Ramos (cell line): ENCODE data around the gene GPD2.

ENCODE experiments used
- in situ Hi-C: fragments of 300-500 bp; cut with MboI; formaldehyde crosslinking; loops from one replicate; pipeline ENCODE4 v1.14.3; 2022; ENCODE audit warnings: low sequenced_read_pairs; ENCODE audit not compliant: unreplicated experiment

Gene GPD2

DNA sequence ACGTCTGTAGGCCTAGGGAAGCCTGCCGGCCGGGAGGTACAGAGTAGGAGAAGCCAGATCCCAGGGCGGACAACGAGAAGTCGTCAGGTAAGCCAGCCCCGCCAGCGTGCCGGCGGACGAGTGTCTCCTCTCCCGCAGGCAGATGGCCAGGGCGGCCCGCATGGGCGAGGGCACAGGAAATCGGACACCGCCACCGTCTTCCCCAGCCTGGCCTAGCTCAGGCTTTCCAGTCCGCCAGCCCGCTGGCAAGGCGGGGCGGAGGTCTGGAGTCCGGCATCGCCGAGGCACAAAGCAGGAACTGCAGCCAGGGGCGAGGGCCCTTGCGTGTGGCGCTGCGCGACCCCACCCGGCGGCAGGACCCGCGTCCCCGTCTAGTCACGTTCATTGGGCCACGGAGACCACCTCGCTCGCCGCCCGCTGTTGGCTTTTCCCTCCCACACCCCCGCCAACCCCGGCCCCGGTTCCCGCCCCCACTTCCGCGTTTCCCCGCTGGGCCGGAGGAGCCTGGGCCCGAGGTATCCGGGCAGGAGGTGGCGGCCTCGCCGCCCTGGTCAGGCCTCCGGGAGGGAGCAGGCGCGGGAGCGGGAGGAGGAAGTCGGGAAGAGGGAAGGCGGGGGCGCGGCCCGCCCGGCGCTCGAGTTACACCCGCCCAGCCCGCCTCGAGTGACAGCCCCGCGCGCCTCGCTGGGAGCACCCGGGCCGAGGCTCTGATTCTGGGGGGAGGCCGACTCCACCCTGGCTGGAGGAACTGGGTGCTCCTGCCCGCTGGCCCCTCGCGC is at the start of gene GPD2:
TSS of gene GPD2 (plus strand) at position 662 of the 779 bp plus-strand sequence. CDS start 39,727 bp downstream, outside the sequence.
- in situ Hi-C loops = no loop called here

DNA sequence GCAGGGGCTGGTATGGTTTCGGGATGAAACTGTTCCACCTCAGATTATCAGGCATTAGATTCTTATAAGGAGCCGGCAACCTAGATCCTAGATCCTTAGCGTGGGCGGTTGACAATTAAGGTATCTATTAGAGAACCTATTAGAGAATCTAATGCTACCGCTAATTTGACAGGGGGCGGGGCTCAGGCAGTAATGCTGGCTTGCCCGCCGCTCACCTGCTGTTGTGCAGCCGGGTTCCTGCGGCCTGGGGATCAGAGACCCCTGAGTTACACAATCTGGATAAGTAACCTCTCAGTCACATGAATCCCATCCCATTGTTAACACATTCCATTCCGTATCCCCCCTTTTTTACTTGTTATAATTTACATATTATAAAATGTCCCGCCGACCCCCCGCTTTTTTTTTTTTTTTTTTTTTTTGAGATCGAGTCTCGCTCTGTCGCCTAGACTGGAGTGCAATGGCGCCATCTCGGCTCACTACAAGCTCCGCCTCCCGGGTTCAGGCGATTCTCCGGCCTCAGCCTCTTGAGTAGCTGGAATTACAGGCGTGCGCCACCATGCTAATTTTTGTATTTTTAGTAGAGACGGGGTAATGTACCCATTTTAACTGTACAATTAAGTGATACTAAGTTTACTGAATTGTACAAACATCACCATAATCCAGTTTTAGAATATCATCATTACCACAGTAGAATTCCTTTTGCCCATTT is 42.0 kb upstream of the GPD2 start:
- in situ Hi-C loops = no loop called here

DNA sequence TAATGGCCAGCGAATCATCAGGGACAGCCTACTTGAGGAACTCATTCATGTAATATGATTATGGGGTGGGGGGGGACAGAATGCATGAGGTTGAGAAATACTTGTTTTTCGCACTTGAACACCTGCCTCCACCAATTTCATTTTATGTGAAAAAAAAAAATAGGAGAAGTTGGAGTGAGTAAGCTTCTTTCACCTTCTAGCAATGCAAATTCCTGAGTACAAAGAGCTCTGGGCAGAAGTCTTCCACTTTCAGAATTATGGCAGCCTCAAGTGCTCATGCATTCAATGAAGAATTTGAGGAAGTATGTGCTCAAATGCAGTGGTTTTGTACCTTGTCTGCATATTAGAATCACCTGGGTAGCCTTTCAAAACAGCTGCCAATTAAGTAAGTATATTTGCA is 40.1 kb upstream of the GPD2 start:
- in situ Hi-C loops = no loop called here

DNA sequence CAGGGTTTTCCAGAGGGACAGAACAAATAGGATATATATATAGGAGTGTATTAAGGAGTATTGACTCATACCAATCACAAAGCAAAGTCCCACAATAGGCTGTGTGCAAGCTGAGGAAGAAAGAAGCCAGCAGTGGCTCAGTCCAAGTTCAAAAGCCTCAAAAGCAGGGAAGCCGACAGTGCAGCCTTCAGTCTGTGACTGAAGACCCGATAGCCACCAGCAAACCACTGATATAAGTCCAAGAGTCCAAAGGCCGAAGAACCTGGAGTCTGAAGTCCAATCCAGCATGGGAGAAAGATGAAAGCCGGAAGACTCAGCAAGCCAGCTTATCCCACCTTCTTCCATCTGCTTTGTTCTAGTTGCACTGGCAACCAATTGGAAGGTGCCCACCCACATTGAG is 39.0 kb upstream of the GPD2 start:
- in situ Hi-C loops = no loop called here

DNA sequence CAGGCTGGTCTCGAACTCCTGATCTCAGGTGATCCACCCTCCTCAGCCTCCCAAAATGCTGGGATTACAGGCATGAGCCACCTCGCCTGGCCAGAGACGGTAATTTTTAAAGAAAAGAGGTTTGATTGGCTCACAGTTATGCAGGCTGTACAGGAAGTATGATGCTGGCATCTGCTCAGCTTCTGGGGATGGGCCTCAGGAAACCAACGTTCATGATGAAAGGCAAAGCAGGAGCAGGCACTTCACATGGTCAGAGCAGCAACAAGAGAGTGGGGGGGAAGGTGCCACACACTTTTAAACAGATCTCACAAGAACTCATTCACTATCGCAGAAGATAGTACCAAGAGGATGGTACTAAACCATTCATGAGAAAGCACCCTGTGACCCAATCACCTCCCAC is 38.0 kb upstream of the GPD2 start:
- in situ Hi-C loops = no loop called here

DNA sequence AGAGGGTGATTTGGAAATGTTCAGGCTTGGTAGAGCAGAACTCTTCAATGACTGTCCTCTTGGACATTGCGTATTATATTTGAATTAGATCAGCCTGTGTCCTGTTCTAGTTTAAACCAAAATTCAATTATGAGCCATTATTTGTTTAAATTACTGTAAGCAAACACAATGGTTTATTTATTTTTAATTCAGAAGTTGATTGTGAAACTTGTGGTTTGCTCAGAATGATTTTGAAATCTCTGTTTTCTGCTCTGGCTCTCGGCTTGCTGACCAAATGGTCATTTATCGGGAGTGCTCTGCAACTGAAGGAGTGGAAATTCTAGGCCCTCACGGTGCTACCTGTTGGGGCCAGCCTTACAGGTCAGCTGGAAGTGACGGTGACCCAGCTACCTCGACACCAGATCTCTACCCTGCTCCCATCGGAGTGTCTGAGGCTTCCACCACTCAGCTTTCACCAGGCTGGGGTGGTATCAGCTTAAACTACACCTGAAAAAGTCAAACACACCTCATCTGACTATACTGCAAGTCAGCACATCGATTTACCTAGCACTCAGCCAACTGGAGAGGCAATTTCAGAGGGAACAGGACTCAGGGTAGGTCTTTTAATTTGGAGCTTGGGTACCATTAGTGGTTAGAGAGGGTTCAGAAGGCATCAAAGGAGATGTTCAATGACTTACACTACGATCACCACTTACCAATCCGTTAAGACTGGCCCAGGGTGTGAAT is 36.8 kb upstream of the GPD2 start:
- in situ Hi-C loops = no loop called here

DNA sequence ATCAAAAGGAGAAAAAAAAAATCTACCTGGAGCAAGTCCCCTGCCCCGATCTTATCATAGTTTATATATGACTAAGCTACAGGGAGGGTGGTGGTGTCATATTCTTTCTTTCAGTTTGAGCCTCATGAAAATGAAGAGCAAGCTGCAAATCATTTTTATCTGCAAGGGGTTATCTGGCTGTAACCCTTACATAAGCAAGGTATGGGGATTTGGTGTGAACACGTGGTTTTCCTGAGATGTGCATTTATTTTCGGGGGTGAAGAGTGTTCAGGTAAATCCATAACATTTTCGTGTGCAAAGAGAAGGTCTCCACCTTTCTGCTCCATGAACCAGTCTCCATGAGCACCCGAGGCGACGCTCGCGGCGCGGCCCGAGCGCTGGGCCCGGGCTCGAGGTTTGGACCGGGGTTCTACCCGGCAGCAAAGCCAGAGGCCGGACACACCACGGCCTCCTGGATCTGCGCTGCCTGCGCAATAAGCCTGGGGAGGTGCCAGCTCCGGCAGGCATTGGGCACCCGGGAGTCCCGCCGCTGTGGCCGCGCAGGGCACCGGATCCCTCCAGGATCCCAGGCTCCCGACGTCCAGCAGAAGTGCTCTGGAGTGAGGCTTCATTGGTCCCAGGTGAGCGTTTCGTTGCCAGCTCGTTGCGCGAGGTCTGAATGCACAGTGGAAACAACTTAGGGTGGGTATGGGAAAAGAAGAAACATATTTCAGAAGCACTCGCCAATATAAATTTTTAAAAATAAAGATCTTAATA is 36.1 kb upstream of the GPD2 start:
- in situ Hi-C loops = no loop called here

DNA sequence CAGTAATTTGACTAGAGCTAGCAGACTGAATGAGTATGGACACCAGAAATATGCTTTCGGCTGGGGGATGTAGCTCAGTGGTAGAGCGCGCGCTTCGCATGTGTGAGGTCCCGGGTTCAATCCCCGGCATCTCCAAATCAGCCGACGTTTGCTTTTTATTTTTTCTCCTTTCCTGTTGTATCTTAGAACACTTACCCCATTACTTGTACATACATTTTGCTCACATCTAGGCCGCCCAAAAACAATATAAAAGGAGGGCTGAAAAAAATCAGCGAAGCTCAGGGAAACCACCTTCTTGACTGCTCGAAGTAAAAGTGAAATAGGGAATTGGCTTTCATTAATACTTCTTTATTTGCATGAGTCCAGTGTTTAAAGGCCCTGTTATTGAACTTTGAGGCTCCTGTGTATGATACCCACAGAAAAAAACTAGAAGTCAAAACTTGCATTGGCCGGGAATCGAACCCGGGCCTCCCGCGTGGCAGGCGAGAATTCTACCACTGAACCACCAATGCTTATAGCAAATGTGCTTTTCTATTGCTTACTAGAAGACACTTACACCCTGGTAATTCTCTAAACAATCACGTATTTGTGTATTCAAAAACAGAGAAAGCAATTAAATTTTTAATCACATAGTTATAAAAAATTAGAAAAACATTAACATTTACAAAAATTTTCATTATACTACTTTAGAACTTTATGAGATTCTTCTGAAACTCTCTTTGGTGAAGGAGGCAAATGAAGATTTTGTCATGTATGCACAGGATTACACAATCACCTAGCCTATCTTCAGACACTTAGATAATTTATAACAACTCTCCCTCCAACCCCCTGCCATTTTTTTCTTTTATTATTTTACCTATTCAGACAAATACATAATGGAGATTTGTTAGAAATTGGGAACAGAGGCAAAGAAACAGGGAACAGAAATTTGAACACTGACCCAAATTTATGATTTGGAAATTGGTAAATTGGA is 35.2 kb upstream of the GPD2 start:
- in situ Hi-C loops = no loop called here

DNA sequence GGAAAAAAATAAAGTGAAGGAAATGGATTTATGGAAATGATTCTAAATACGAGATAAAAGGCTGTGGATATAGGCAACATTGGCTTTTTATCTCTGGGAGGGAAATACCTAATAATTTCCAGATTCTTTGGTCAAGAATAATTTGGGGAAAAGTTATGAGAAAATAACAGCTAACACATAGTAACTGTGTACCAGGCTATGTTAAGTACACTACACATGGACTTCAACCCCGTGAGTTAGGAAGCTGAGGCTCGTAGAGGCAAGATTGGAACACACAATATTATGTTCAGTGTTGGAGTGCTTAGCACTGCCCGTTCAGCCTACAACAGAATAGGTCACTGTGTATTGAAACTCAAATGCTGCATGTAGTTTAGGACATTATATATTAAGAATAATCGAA is 34.3 kb upstream of the GPD2 start:
- in situ Hi-C loops = no loop called here

DNA sequence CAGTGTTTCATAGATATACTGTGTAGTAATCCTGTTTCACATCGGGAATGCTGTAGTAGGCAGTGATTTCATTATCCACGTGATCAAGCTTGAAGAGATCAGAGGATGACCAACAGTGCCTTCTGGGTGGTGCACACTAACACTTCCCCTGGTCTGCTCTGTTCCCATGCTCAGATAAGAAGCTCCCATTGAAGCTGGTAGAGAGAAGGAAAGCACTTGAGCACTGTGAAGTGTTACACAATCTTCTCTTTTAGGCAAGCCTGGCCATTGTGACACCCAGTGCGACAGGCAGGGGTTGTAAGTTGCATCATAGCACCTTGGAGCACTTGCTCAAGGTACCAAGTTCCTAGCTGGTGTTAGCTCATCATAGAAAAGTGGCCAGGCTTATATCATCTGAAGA is 30.6 kb upstream of the GPD2 start:
- in situ Hi-C loops = no loop called here

DNA sequence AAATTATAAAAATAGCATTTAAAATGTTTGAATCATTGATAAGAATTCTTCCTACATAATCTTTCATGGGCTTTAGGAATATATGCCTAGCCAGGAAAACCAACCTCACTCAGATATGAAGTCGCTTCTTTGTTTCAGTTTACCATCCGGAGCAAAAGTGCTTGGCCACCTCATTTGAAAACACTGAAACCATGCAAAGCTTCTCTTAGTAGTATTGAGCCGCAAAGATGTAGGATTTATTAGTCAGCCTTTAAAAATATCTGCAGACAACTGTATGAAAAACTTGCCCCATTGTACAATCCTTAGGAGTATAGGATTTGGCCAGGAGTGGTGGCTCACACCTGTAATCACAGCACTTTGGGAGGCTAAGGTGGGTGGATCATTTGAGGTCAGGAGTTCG is 24.3 kb upstream of the GPD2 start:
- in situ Hi-C loops = no loop called here

DNA sequence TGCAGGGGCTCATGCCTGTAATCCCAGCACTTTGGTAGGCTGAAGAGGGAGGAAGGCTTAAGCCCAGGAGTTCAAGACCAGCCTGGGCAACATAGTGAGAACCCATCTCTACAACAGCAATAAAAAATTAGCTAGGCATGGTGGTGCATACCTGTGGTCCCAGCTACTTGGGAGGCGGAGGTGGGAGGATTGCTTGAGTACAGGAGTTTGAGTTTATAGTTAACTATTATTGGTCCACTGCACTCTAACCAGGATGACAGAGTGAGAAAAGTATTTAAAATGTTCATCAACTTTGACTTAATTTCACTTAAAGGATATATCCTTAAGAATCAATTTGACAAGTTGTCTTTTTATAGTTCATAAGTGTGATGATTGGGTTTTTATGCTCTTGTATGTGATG is 14.3 kb upstream of the GPD2 start:
- in situ Hi-C loops = no loop called here

DNA sequence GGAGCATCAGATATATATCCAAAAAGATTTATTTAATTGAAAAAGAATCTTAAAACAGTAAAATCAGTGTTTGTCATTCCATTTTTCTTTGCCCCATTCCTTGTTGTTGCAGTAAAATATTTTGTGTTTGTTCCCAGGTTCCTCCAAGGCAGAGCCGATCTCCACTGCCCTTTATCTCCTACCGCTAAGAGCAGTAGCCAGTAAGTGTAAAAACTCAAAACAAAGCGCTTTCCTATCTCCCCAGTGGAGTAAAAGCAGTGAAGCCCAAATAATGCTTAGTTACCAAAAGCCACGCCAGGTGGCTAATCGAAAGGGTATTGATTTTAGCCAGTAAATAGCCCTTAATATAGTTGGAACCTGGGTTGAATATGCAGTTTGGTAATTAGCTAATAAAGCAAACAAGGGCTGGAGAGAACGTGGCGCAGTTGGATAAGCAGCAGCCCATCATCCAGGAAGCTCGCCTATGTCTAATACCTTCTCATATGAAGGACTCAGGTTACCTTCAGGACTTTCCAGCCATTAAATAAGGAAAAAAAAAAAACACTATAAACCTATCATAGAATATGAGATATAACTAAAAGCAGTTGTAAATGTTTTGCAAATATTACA is 12.4 kb upstream of the GPD2 start:
- in situ Hi-C loops = no loop called here

DNA sequence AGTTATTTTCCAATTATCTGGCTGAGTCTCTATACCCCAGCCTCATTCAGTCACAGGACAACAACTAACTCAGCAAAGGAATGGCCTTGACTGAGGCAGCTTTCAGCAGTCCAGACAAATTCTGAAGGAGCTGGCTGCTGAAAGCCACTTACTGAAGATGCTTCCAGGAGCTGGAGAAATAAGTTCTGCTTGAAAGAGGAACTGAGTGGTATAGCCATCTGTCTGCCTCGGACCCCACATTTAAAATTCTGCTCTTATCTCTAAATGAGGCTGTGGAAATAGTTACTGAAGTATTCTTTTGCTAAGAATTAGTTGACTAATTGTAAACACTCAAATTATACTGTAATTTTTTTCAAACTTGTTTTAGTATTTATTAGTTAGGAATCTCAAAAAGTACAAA is 9.1 kb upstream of the GPD2 start:
- in situ Hi-C loops = no loop called here

DNA sequence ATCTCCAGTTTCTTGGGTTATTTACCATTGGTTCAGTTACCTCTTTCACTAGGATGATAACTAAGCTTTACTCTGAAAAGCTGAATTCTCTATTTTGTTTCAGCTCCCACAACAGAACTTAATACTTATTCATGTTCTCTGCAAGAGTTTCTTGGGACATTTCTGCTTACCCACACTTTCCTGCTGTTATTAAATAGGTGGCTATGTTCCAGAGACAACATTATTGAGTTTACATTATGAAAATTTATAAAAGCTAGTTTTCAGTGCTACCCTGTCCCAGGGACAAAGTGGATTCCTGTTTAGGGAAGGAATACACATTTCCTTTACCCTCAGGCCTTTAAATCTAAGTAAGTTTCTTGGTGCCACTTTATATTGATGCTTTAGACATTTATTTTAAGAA is 7.0 kb upstream of the GPD2 start:
- in situ Hi-C loops = no loop called here

DNA sequence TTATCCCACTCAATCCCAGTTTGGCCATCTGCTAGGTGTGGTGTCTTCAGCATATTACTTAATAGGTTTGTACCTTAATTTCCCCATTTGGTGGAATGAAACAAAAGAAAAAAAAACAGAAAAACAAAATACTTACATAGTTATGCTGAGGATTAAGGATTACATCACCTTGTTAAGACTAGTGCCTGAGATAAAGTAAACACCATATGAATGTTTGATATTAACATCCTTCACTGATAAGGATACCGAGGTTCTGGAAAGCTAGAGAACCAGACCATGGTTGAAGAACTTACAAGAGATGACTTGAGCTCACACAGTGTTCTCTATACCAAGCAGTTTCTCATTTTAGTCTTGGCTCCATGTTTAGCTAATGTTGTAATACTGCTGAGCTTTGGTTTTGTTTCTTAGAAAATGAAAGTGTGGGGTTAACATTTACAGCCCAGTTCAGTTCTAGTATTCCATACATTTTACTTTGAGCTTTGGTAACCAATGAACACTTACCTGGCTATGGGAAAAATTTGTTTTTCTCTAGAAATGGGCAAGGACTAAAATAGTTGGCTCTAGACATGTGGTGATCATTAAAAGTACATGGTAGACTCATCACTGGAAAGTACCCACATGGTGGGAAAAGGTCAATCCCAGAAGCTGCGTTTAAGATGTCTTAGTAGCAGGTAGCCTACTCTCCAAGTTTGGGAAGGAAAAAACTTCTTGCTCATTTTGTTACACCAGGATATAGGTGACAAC is 5.8 kb upstream of the GPD2 start:
- in situ Hi-C loops = no loop called here

DNA sequence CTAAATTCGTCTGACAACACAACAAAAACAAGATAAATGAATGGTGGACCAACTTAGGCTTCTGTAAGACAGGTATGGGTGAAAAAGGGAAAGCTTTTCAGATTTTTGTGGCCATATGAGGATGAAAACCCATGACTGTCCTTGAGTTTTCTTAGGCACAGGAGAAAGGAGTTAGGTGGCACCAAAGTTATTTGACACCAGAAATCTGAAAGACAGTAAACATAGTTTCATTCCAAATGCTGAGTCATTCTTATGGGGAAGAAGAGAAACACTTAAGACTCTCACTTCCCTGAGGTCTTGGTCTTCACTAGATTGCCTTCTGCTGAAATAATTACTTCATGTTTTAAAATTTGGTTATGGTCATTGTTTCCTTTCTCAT is 5.2 kb upstream of the GPD2 start:
- in situ Hi-C loops = no loop called here
